Vagina (tissue), 2 donors: ENCODE results near the gene C7orf25. TPM values are rescaled to one million over a fixed set of nuclear protein-coding genes. Genes with fewer than 3 reads are reported as not detected.

Experiments
- DNase-seq, 2 donors: peaks; one replicate each; pipeline ENCODE4 v3.0.0-alpha.2; 2017; ENCODE audit errors: extremely low spot score in 2 of 2
- H3K27ac ChIP-seq: fragments of 200-600 bp; sonication (generic); one replicate; pipeline ENCODE4 v1.5.1; 2019
- H3K27me3 ChIP-seq: fragments of 200-600 bp; sonication (generic); one replicate; pipeline ENCODE4 v1.5.1; 2019
- H3K36me3 ChIP-seq, 2 donors: fragments of 200-600 bp; sonication (generic); one replicate each; pipeline ENCODE4 v1.5.1; 2017 to 2019
- H3K4me1 ChIP-seq: fragments of 200-600 bp; sonication (generic); one replicate; pipeline ENCODE4 v1.5.1; 2019
- H3K4me3 ChIP-seq, 2 donors: fragments of 200-600 bp; sonication (generic); 1 replicate in 1 of 2; 2 replicates in 1 of 2; pipeline ENCODE4 v1.5.1; 2016 to 2019
- H3K9me3 ChIP-seq: fragments of 200-600 bp; sonication (generic); one replicate; pipeline ENCODE4 v1.5.1; 2019
- CTCF ChIP-seq, 3 experiments: fragments of 450-650 bp in 2 of 3; fragments of 200-600 bp in 1 of 3; sonication (generic) in 1 of 3; IDR thresholded peaks; one replicate each; pipeline ENCODE4 v1.5.1; 2017 to 2019; ENCODE audit warnings: antibody characterized with exemption in 3 of 3, mild to moderate bottlenecking in 2 of 3, moderate library complexity in 2 of 3
- POLR2A ChIP-seq, 2 donors: fragments of 450-650 bp; IDR thresholded peaks; one replicate each; pipeline ENCODE4 v1.6.1; 2017; ENCODE audit warnings: antibody characterized with exemption in 2 of 2, mild to moderate bottlenecking in 2 of 2, moderate library complexity in 2 of 2
- POLR2AphosphoS5 ChIP-seq, 2 donors: sonication (generic); formaldehyde crosslinking; IDR thresholded peaks; one replicate each; pipeline ENCODE4 v1.9.0; 2017; ENCODE audit warnings: antibody characterized with exemption in 2 of 2, mild to moderate bottlenecking in 2 of 2, low read depth in 1 of 2; ENCODE audit not compliant: insufficient read depth in 1 of 2
- intact Hi-C: fragments of 100-400 bp; cut with DNase I; formaldehyde crosslinking; loops from one replicate; pipeline ENCODE4 v1.15.1; 2023
- total RNA-seq: library from RNA; depleted of rRNA; stranded (reverse); fragments of >200 nt; gene quantifications from one replicate; pipeline ENCODE4 v1.2.3, GENCODE V29; 2016

The C7orf25 gene
- total RNA-seq, 1 donor from 2014 or later: 5.4 TPM

GRCh38 chr7:42945821-42946626 lies 34.2 kb upstream of the C7orf25 start:
- DNase-seq: no peak
- no peaks in the 10 kb centered on the region for H3K4me1 ChIP-seq
- no peaks in the 10 kb centered on the region for H3K9me3 ChIP-seq
- H3K27ac ChIP-seq: no peak overlapping the region
- H3K4me3 ChIP-seq: peak overlapping the region in 1 of 2 donors; percentile 11
- no peak for TF ChIP-seq POLR2AphosphoS5 (IDR thresholded peaks at IDR 0.05; ENCODE audit: insufficient read depth in 1 of 2, low read depth in 1 of 2)
- no peak for TF ChIP-seq CTCF (IDR thresholded peaks at IDR 0.05)
- no peak for TF ChIP-seq POLR2A (IDR thresholded peaks at IDR 0.05)
- intact Hi-C loops: no loop called here
- no peaks in the 10 kb centered on the region for H3K36me3 ChIP-seq
- H3K27me3 ChIP-seq: no peaks in the 10 kb centered on the region

- intact Hi-C loops: loop anchor here (5.0 kb wide), 1 partner anchor 321 kb away; no protein-coding TSS in a partner anchor
- Histone ChIP-seq H3K9me3 (no peaks in the 10 kb centered on the region), H3K27ac (no peak overlapping the region), H3K36me3 (peaks cover 0 to 37% of the 10 kb centered on the region in 2 donors), H3K4me1 (no peaks in the 10 kb centered on the region), H3K27me3 (no peaks in the 10 kb centered on the region), H3K4me3 (no peak overlapping the region)
- no peak for DNase-seq
- TF ChIP-seq POLR2AphosphoS5 (IDR thresholded peaks at IDR 0.05; ENCODE audit: insufficient read depth in 1 of 2, low read depth in 1 of 2) (no peak), CTCF (IDR thresholded peaks at IDR 0.05) (peak; percentile 28 to 83 (median 80))
These were observed 29.3 kb upstream of the C7orf25 start for GRCh38 chr7:42940985-42941847.

DNA sequence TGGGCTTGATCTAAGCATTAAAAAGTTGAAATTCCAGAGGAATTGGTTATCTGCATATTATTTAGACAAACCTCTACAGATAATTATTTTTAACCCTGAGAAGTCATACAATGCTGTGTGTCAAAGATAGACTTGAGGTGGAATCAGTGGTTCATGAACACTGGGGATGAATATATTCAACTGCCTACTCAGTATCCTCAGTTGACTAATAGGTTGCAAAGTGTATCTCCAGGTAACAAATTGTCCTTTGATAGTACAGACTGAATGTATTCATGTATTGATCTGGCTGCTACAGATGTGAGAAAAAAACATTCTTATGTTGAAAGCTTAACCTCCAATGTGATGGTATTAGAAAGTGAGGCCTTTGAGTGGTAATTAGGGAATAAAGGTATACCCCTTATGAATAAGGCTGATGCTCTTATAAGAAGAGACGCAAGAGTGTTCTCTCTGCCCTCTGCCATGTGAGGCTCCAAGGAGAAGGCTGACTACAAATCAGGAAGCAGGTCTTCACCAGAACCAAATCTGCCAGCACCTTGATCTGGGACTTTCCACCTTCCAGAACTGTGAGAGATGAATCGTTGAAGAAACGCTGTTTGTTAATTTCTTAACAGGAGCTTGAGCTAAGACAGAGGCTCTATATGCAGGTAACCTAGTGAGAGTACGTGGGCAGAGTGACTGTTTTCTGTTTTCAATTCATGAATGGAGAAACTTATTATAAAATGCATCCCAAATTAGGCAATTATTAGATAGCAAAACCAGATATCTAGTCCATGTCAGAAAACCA lies 27.8 kb upstream of the C7orf25 start:
- TF ChIP-seq POLR2AphosphoS5 (IDR thresholded peaks at IDR 0.05; ENCODE audit: insufficient read depth in 1 of 2, low read depth in 1 of 2): no peak
- no peak for TF ChIP-seq CTCF (IDR thresholded peaks at IDR 0.05)
- TF ChIP-seq POLR2A (IDR thresholded peaks at IDR 0.05): no peak

GRCh38 chr7:42935861-42936260 lies 24.0 kb upstream of the C7orf25 start:
- Histone ChIP-seq H3K4me1 (peaks cover 31% of the 10 kb centered on the region), H3K27ac (no peak overlapping the region), H3K27me3 (no peaks in the 10 kb centered on the region), H3K36me3 (peaks cover 0 to 49% of the 10 kb centered on the region in 2 donors), H3K9me3 (no peaks in the 10 kb centered on the region), H3K4me3 (no peak overlapping the region)
- DNase-seq: no peak
- TF ChIP-seq CTCF (IDR thresholded peaks at IDR 0.05) (no peak), POLR2A (IDR thresholded peaks at IDR 0.05) (no peak), POLR2AphosphoS5 (IDR thresholded peaks at IDR 0.05; ENCODE audit: insufficient read depth in 1 of 2, low read depth in 1 of 2) (no peak)
- intact Hi-C loops: no loop called here

More for the DNA sequence above, 27.8 kb upstream of the C7orf25 start:
- no peak overlapping the region for H3K4me3 ChIP-seq
- H3K27me3 ChIP-seq: no peaks in the 10 kb centered on the region
- no peak for DNase-seq
- H3K36me3 ChIP-seq: peaks cover 0 to 49% of the 10 kb centered on the region in 2 donors
- no peak overlapping the region for H3K27ac ChIP-seq
- peaks cover 5% of the 10 kb centered on the region for H3K4me1 ChIP-seq
- intact Hi-C loops: loop anchor here (5.0 kb wide), 1 partner anchor 323 kb away; no protein-coding TSS in a partner anchor
- H3K9me3 ChIP-seq: no peaks in the 10 kb centered on the region
